Loucy (cell line): ENCODE data around the gene MPG.

Experiments
- CTCF ChIP-seq: fragments of 200-600 bp; sonication (generic); conservative IDR thresholded peaks from 2 replicates; pipeline ENCODE4 v1.5.1; 2014; ENCODE audit warnings: mild to moderate bottlenecking, antibody characterized with exemption, low read length
- EZH2phosphoT487 ChIP-seq: fragments of 200-600 bp; IDR thresholded peaks from 2 replicates; pipeline ENCODE4 v1.6.1; 2018; ENCODE audit warnings: antibody characterized with exemption, mild to moderate bottlenecking, moderate library complexity, borderline replicate concordance

DNA sequence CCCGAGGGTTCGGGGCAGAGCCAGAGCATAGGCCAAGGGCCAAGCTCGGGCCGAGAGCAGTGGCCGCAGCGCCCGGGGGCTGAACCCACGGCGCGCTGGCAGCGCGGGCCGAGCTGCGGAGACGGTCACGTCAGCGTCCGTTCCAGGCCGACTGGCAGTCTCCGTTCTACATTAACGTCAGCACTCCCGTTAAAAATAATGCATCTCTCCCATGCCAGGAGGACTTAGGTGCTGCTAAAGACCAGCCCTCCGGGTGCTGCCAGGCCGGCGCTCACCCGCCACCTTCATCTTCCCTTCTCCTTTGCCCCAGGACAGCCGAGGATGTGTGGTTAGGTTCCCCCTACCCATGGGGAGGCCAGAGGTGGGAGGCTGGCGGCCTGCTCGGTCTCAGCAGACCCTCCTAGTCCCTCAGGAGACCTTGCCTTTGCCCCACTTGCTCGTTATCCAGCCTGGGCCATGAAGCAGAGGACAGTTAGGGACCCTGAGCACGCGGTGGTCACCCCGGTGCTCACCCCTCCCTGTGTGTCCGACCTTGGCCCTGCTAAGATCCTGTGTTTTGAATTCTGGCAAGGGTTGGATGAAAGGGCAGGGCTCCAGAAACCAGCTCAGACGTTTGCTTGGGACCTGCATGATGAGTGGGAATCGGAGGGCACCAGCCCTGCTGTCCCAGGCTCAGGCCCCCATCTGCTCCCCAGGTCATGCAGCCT is 572 bp downstream of the MPG start:
- TF ChIP-seq CTCF (no peak), EZH2phosphoT487 (no peak)
